HepG2 (cell line): Measurements from ENCODE around the gene CACNA2D3. TPM values are rescaled to one million over a fixed set of nuclear protein-coding genes. Genes with fewer than 3 reads are reported as not detected.

Experiments used
- ATAC-seq: fragments of 200-7000 bp; cut with Tn5 transposase; 3 replicates; pipeline ENCODE4 v1.9.1; 2020; ENCODE audit warnings: mild to moderate bottlenecking, moderate library complexity
- BruUV-seq: library from RNA; stranded (reverse); fragments of 400-500 nt; replicated peaks from 2 replicates; lab custom pipeline; 2021; lab: Mats Ljungman, UMichigan
- CTCF ChIA-PET: fragments of 300-600 bp; formaldehyde crosslinking; extraction: SDS; loops from one replicate; lab custom pipeline; 2021; ENCODE audit warnings: low total read pairs, inconsistent platforms, low intra/inter-chr PET ratio; lab: Yijun Ruan, JAX
- POLR2A ChIA-PET: fragments of 350-600 bp; sonication (Branson Sonifier 250); formaldehyde crosslinking; loops from one replicate; lab custom pipeline; 2020; ENCODE audit warnings: antibody characterized with exemption, inconsistent platforms; lab: Yijun Ruan, JAX
- DNase-seq: peaks from one replicate; pipeline ENCODE4 v3.0.0-alpha.2; 2015; ENCODE audit warnings: low spot score
- FAIRE-seq: peaks from 3 replicates; lab custom pipeline; 2011; peaks lifted over from hg19 to GRCh38; lab: Jason Lieb, UNC
- H2AFZ ChIP-seq: one replicate; pipeline ENCODE4 v1.6.1; 2011; ENCODE audit warnings: low read length, inconsistent platforms
- H3K27ac ChIP-seq: fragments of 300-600 bp; 3 replicates; pipeline ENCODE4 v1.8.0; 2011; ENCODE audit warnings: mixed run types, mild to moderate bottlenecking, mixed read lengths, low read length, inconsistent platforms; ENCODE audit not compliant: insufficient read depth; ENCODE audit errors: extremely low read length
- H3K27me3 ChIP-seq, 2 experiments: fragments of 200-600 bp in 1 of 2; 2 replicates in 1 of 2; 3 replicates in 1 of 2; pipeline versions ENCODE4 v1.6.0 to v1.8.0; 2011; ENCODE audit warnings: low read length in 2 of 2, mild to moderate bottlenecking in 2 of 2, moderate library complexity in 2 of 2, inconsistent platforms in 1 of 2; ENCODE audit not compliant: insufficient read depth in 2 of 2, control insufficient read depth in 1 of 2
- H3K36me3 ChIP-seq, 2 experiments: fragments of 200-600 bp in 1 of 2; replicated peaks in 1 of 2; 2 replicates in 1 of 2; 3 replicates in 1 of 2; pipeline versions ENCODE4 v1.5.1 to v1.8.0; 2011; ENCODE audit warnings: low read length in 2 of 2, inconsistent platforms in 1 of 2; ENCODE audit not compliant: insufficient read depth in 2 of 2, control insufficient read depth in 1 of 2
- H3K4me1 ChIP-seq: 2 replicates; pipeline ENCODE4 v1.5.1; 2012; ENCODE audit warnings: low read length, inconsistent platforms; ENCODE audit not compliant: insufficient read depth
- H3K4me2 ChIP-seq: 2 replicates; pipeline ENCODE4 v1.6.0; 2011; ENCODE audit warnings: low read depth, low read length, inconsistent platforms
- H3K4me3 ChIP-seq, 3 experiments: fragments of 200-600 bp in 1 of 3; sonication (generic), shearing (Covaris generic) in 1 of 3; replicated peaks in 1 of 3; 2 replicates each; pipeline ENCODE4 v1.5.1; 2011 to 2016; ENCODE audit warnings: low read length in 3 of 3, inconsistent platforms in 2 of 3, low read depth in 2 of 3, mild to moderate bottlenecking in 2 of 3, control low read depth in 1 of 3, mixed read lengths in 1 of 3; ENCODE audit not compliant: insufficient read depth in 1 of 3
- H3K79me2 ChIP-seq: one replicate; pipeline ENCODE4 v1.6.1; 2011; ENCODE audit warnings: low read length, inconsistent platforms; ENCODE audit not compliant: insufficient read depth
- H3K9ac ChIP-seq: 2 replicates; pipeline ENCODE4 v1.6.0; 2011; ENCODE audit warnings: mild to moderate bottlenecking, low read depth, low read length, inconsistent platforms; ENCODE audit not compliant: insufficient read depth
- H3K9me3 ChIP-seq: 2 replicates; pipeline ENCODE4 v1.5.1; 2012; ENCODE audit warnings: mild to moderate bottlenecking, low read length
- H4K20me1 ChIP-seq: 2 replicates; pipeline ENCODE4 v1.6.0; 2011; ENCODE audit warnings: inconsistent platforms, mild to moderate bottlenecking, low read length, moderate library complexity; ENCODE audit not compliant: insufficient read depth
- ARNT2 ChIP-seq: sonication (generic); formaldehyde crosslinking; IDR thresholded peaks from 2 replicates; pipeline ENCODE4 v1.8.0; 2022; ENCODE audit warnings: mild to moderate bottlenecking, low read depth, missing genetic modification reagents, moderate library complexity
- GTF2F1 ChIP-seq: fragments of 150-350 bp; IDR thresholded peaks from 2 replicates; pipeline ENCODE4 v1.6.1; 2014; ENCODE audit warnings: low read length
- PRDM10 ChIP-seq: sonication (generic); formaldehyde crosslinking; IDR thresholded peaks from 2 replicates; pipeline ENCODE4 v1.4.0; 2020; ENCODE audit warnings: low read depth, missing genetic modification reagents
- RAD21 ChIP-seq: fragments of 450-650 bp; formaldehyde crosslinking; IDR thresholded peaks from 2 replicates; pipeline ENCODE4 v1.5.0; 2020; ENCODE audit warnings: mild to moderate bottlenecking
- XBP1 ChIP-seq: sonication (generic); formaldehyde crosslinking; IDR thresholded peaks from 2 replicates; pipeline ENCODE4 v1.5.0; 2020; ENCODE audit warnings: missing genetic modification reagents
- ZNF674 ChIP-seq: sonication (generic); formaldehyde crosslinking; IDR thresholded peaks from 2 replicates; pipeline ENCODE4 v1.5.0; 2020; ENCODE audit warnings: low read depth, mild to moderate bottlenecking, missing genetic modification reagents
- ZNF776 ChIP-seq: sonication (generic); formaldehyde crosslinking; IDR thresholded peaks from 2 replicates; pipeline ENCODE4 v1.4.0; 2020; ENCODE audit warnings: mild to moderate bottlenecking, missing genetic modification reagents
- ZSCAN29 ChIP-seq: sonication (generic); formaldehyde crosslinking; conservative IDR thresholded peaks from 2 replicates; pipeline ENCODE4 v1.4.0; 2020; ENCODE audit warnings: mild to moderate bottlenecking, missing genetic modification reagents
- WGBS: methylation state at CpG from one replicate; pipeline ENCODE4 v1.1.6; 2017; ENCODE audit warnings: low lambda C conversion rate; 5-methylcytosine and 5-hydroxymethylcytosine counted together
- in situ Hi-C: cut with HindIII; loops from 2 replicates; pipeline ENCODE4 v1.10.0; 2017; ENCODE audit warnings: low pct_unique_long_range_greater_than_20kb; ENCODE audit not compliant: extremely low pct_ligation_motif_present
- intact Hi-C: fragments of 100-400 bp; cut with micrococcal nuclease; formaldehyde crosslinking; loops from one replicate; pipeline ENCODE4 v1.10.0; 2022; ENCODE audit not compliant: unreplicated experiment
- polyA plus RNA-seq, 8 experiments: library from polyadenylated mRNA; depleted of rRNA in 3 of 8; stranded (reverse) in 7 of 8; unstranded in 1 of 8; fragments of >200 nt; fragmentation: Illumina TruSeq in 4 of 8; extraction: Trizol in 4 of 8; gene quantifications; 2 replicates each; pipeline versions ENCODE4 v1.2.1 to v1.2.3, GENCODE V29; 2011 to 2016; ENCODE audit warnings: low read depth in 4 of 8, missing spikeins in 1 of 8, mixed read lengths in 1 of 8; ENCODE audit not compliant: insufficient read depth in 1 of 8
- total RNA-seq, 5 experiments: library from RNA; depleted of rRNA; stranded (reverse); fragments of >200 nt; fragmentation: Illumina TruSeq; extraction: Trizol; gene quantifications; 2 replicates each; pipeline ENCODE4 v1.2.3, GENCODE V29; 2016; ENCODE audit warnings: low read depth in 1 of 5
- TF ChIP-seq, protein P1 (sequence below), 2 experiments: sonication (generic) in 1 of 2; formaldehyde crosslinking in 1 of 2; IDR thresholded peaks; 2 replicates each; pipeline versions ENCODE4 v1.5.1 to v1.6.1; 2011 to 2020; ENCODE audit warnings: borderline replicate concordance in 1 of 2, low read depth in 1 of 2, low read length in 1 of 2, mild to moderate bottlenecking in 1 of 2, missing genetic modification reagents in 1 of 2, moderate library complexity in 1 of 2
- TF ChIP-seq, protein P2 (sequence below): sonication (generic); formaldehyde crosslinking; IDR thresholded peaks from 2 replicates; pipeline ENCODE4 v1.5.1; 2020; ENCODE audit warnings: mild to moderate bottlenecking, missing genetic modification reagents, borderline replicate concordance

The CACNA2D3 gene
- total and polyA plus RNA-seq, 2 of the 13 experiments (the other 11 are each of a cell fraction or from before 2014, with no cell fraction given) = not detected

DNA sequence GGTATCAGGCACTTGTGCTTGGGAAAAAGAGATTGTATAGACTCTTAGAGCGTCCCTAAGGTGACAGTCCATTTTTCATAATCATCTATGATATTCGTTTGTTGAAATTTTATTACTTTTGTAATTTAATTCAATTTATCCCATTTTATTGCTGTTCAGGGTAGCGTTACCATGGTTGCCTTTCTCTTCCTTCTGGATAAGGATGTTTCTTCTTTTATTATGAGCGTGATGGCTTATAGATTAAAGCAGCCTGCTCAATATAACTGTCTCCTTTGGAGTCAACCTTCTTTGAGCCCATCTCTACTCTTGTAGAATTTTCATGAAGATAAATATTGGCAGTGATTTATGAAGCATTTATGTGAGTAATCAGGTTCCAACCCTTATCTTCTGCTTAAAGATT lies 623.5 kb downstream of the CACNA2D3 start (continued):
- TF ChIP-seq RAD21 (CRISPR knock-in tag) = no peak

DNA sequence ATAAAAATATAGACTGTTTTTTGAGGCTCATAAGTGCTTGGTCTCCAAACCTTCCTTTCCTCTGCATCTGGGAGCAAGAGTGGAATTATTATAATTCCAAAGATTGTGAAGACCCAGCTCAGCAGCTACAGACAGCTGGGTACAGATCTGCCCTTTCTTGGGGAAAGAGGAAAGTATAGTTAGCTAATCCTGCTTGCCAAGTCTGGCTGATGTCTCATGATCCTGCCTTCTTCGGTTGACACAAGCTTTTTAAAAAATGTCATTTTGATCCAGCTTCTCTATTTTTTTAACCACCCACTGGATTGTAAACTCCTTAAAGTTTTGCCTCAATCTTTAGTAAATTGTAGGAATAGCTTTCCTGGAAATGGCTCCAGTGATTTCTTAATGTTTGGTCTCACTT lies 624.4 kb downstream of the CACNA2D3 start:
- Histone ChIP-seq H3K4me1 (no peaks in the 10 kb centered on the region), H3K9me3 (0 out of 2 replicates have a peak, but pooled peaks cover 7% of the 10 kb centered on the region), H2AFZ (no peak overlapping the region), H3K4me2 (no peak overlapping the region), H3K79me2 (no peaks in the 10 kb centered on the region), H3K9ac (no peak overlapping the region), H3K36me3 (no peaks in the 10 kb centered on the region), H3K27me3 (no peaks in the 10 kb centered on the region), H3K4me3 (no peak overlapping the region), H3K27ac (no peak overlapping the region), H4K20me1 (no peaks in the 10 kb centered on the region)
- BruUV-seq = no TSS peak
- in situ Hi-C loops (no loop called here), intact Hi-C loops (no loop called here)
- CTCF ChIA-PET = no interaction called here
- FAIRE-seq = no peak
- no peak for DNase-seq
- TF ChIP-seq, protein P1, sequence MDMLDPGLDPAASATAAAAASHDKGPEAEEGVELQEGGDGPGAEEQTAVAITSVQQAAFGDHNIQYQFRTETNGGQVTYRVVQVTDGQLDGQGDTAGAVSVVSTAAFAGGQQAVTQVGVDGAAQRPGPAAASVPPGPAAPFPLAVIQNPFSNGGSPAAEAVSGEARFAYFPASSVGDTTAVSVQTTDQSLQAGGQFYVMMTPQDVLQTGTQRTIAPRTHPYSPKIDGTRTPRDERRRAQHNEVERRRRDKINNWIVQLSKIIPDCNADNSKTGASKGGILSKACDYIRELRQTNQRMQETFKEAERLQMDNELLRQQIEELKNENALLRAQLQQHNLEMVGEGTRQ (IDR thresholded peaks at IDR 0.05; ENCODE audit: low read depth, low read length) = no peak
- TF ChIP-seq, protein P1 (CRISPR knock-in tag; IDR thresholded peaks at IDR 0.05; ENCODE audit: borderline replicate concordance) = no peak
- no peak for TF ChIP-seq XBP1 (CRISPR knock-in tag)
- TF ChIP-seq ZNF776 (CRISPR knock-in tag) = no peak
- TF ChIP-seq PRDM10 (CRISPR knock-in tag) = no peak
- TF ChIP-seq ZNF674 = no peak
- no peak for TF ChIP-seq ARNT2 (CRISPR knock-in tag)
- no peak for TF ChIP-seq ZSCAN29 (CRISPR knock-in tag)
- TF ChIP-seq, protein P2, sequence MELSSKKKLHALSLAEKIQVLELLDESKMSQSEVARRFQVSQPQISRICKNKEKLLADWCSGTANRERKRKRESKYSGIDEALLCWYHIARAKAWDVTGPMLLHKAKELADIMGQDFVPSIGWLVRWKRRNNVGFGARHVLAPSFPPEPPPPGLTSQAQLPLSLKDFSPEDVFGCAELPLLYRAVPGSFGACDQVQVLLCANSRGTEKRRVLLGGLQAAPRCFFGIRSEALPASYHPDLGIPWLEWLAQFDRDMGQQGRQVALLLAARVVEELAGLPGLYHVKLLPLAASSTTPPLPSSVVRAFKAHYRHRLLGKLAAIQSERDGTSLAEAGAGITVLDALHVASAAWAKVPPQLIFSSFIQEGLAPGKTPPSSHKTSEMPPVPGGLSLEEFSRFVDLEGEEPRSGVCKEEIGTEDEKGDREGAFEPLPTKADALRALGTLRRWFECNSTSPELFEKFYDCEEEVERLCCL (CRISPR knock-in tag) = no peak
- TF ChIP-seq GTF2F1 = no peak
- no peak for ATAC-seq
- POLR2A ChIA-PET = no interaction called here
- WGBS = 5% methylated on average over 1 of the region's 1 CpG
